Measurements from ENCODE around the gene CTPS2. TPM values are rescaled to one million over a fixed set of nuclear protein-coding genes. Genes with fewer than 3 reads are reported as not detected.

Gene CTPS2
- total RNA-seq, 2 experiments from 2014 or later, result 4.8 to 5.1 TPM

- Mint-ChIP-seq H3K4me1 (no peaks in the 10 kb centered on the region), H3K27me3 (no peaks in the 10 kb centered on the region), H3K4me3 (no peak overlapping the region), H3K27ac (no peak overlapping the region), H3K9me3 (no peaks in the 10 kb centered on the region), H3K36me3 (ENCODE audit: low read depth) (no peaks in the 10 kb centered on the region)
- DNase-seq, result no peak
- ChIA-PET CTCF (interaction anchor here (0.7 kb wide), 1 partner anchor 376 kb away, joined by 4 read pairs; no protein-coding TSS in a partner anchor), POLR2A (no interaction called here)
Measured at GRCh38 chrX:16702700-16703599, 9.5 kb downstream of the CTPS2 start.

- CTCF ChIA-PET, result no interaction called here
- Mint-ChIP-seq H3K36me3 (ENCODE audit: low read depth) (no peaks in the 10 kb centered on the region), H3K27ac (no peak overlapping the region), H3K27me3 (no peaks in the 10 kb centered on the region), H3K9me3 (no peaks in the 10 kb centered on the region), H3K4me1 (no peaks in the 10 kb centered on the region), H3K4me3 (no peak overlapping the region)
- no peak for DNase-seq
- POLR2A ChIA-PET, result no interaction called here
Measured at GRCh38 chrX:16700734-16701133, 11.7 kb downstream of the CTPS2 start.

GRCh38 chrX:16699389-16699788, 13.1 kb downstream of the CTPS2 start:
- no peaks in the 10 kb centered on the region for H3K36me3 Mint-ChIP-seq (ENCODE audit: low read depth)
- H3K4me3 Mint-ChIP-seq, result no peak overlapping the region
- no peaks in the 10 kb centered on the region for H3K4me1 Mint-ChIP-seq
- DNase-seq, result no peak
- H3K27me3 Mint-ChIP-seq, result no peaks in the 10 kb centered on the region
- H3K27ac Mint-ChIP-seq, result no peak overlapping the region
- ChIA-PET CTCF (no interaction called here), POLR2A (no interaction called here)
- no peaks in the 10 kb centered on the region for H3K9me3 Mint-ChIP-seq

DNA sequence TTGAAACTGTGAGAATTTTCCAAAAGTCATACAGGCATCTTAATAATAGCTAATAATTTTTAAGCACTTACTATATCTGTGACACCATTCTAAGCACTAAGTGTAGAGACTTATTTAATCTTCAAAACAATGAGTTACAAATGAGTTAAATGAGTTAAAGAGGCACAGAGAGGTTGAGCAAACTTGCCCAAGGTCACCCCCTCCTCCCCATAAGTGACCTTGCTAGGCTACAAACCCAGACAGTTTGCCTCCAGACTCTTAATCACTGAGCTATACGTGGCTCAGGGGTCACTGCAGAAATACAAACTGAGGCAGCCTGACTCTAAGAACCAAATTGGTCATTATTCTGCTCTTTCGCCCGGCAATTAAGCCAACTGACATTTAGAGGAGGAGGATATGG, 15.5 kb downstream of the CTPS2 start:
- ChIA-PET POLR2A (no interaction called here), CTCF (interaction anchor here (1.4 kb wide), 2 partner anchors 12 to 260 kb away, joined by 4 to 6 read pairs; no protein-coding TSS in a partner anchor)
- Mint-ChIP-seq H3K36me3 (ENCODE audit: low read depth) (no peaks in the 10 kb centered on the region), H3K27me3 (no peaks in the 10 kb centered on the region), H3K4me1 (no peaks in the 10 kb centered on the region), H3K4me3 (no peak overlapping the region), H3K9me3 (no peaks in the 10 kb centered on the region), H3K27ac (no peak overlapping the region)
- DNase-seq, result no peak

DNA sequence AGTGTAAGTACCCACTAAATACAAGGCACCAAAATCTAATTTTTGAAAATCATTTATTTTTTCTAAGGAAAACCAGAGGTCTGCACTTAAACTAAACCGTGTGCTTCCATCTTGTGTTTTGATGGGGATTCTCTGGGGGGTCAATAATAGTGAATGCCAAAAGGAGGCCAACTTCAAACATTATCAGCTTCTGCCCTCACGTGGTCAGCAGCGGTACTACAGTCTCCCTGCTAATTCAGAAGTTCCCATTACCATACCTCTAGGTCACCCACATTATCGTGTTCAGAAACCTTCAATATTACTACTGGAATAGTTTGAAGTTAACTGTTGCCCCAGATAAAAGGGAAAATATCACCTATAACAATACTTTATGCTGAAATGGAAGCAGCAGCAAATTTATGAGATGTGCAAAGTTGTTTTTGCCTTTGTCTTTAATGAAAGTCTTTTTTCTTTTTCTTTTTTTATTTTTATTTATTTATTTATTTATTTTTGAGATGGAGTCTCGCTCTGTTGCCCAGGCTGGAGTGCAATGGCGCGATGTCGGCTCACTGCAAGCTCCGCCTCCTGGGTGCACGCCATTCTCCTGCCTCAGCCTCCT, 17.3 kb downstream of the CTPS2 start:
- H3K27me3 Mint-ChIP-seq, result no peaks in the 10 kb centered on the region
- CTCF ChIA-PET, result interaction anchor here (1.7 kb wide), 1 partner anchor 17 kb away, joined by 5 read pairs; the partner anchor contains the start of gene CTPS2
- no peak overlapping the region for H3K4me3 Mint-ChIP-seq
- H3K9me3 Mint-ChIP-seq, result no peaks in the 10 kb centered on the region
- no peak overlapping the region for H3K27ac Mint-ChIP-seq
- POLR2A ChIA-PET, result no interaction called here
- H3K36me3 Mint-ChIP-seq (ENCODE audit: low read depth), result no peaks in the 10 kb centered on the region
- peak; percentile 60 for DNase-seq
- no peaks in the 10 kb centered on the region for H3K4me1 Mint-ChIP-seq

DNA sequence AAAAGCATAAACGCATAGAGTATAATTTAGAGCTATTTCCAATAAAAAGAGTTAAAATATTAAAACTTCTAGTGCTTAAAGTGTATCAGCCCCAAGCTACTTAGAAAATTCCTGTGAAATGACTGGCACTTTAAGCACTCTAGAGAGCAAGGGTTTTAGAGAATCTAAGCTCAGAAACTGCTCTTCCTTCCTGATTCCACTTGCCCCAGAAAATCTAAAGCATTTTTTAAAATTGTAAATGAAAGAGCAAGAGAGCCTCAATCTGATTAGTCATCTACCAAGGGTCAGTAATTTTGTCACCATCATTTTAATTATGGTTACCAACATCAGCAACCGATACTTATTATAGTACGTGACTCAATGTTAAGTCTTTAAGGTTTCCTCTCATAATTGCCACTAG, 25.0 kb downstream of the CTPS2 start:
- CTCF ChIA-PET, result no interaction called here
- no peak for DNase-seq
- Mint-ChIP-seq H3K9me3 (no peaks in the 10 kb centered on the region), H3K36me3 (ENCODE audit: low read depth) (no peaks in the 10 kb centered on the region), H3K4me3 (no peak overlapping the region), H3K27me3 (no peaks in the 10 kb centered on the region), H3K27ac (no peak overlapping the region), H3K4me1 (no peaks in the 10 kb centered on the region)
- POLR2A ChIA-PET, result no interaction called here

GRCh38 chrX:16683007-16683664, 29.3 kb downstream of the CTPS2 start:
- Mint-ChIP-seq H3K4me1 (no peaks in the 10 kb centered on the region), H3K27ac (no peak overlapping the region), H3K36me3 (ENCODE audit: low read depth) (peaks cover 2% of the 10 kb centered on the region), H3K9me3 (no peaks in the 10 kb centered on the region), H3K27me3 (no peaks in the 10 kb centered on the region), H3K4me3 (no peak overlapping the region)
- ChIA-PET POLR2A (no interaction called here), CTCF (no interaction called here)
- no peak for DNase-seq

DNA sequence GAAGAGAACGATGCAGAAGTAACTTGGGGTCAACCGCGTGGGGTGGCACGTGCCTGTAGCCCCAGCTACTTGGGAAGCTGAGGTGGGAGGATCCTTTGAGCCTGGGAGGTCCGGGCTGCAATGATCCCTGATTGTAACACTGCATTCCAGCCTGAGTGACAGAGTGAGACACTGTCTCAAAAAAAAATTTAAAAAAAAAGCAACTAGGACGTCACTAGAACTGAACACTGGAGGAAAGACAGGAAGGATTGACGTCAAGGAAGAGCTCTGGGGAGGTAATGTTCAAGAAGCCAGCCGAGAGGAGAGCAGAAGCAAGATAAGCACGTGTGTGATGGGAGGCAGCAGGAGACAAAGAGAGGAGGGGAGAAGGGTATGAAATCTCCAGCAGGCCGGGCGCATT, 33.8 kb downstream of the CTPS2 start:
- H3K4me1 Mint-ChIP-seq, result no peaks in the 10 kb centered on the region
- DNase-seq, result no peak
- peaks cover 7% of the 10 kb centered on the region for H3K36me3 Mint-ChIP-seq (ENCODE audit: low read depth)
- POLR2A ChIA-PET, result no interaction called here
- no peak overlapping the region for H3K4me3 Mint-ChIP-seq
- H3K27me3 Mint-ChIP-seq, result no peaks in the 10 kb centered on the region
- CTCF ChIA-PET, result no interaction called here
- H3K27ac Mint-ChIP-seq, result no peak overlapping the region
- no peaks in the 10 kb centered on the region for H3K9me3 Mint-ChIP-seq

- H3K27me3 Mint-ChIP-seq, result no peaks in the 10 kb centered on the region
- no peaks in the 10 kb centered on the region for H3K9me3 Mint-ChIP-seq
- peak; percentile 23 for DNase-seq
- POLR2A ChIA-PET, result no interaction called here
- H3K36me3 Mint-ChIP-seq (ENCODE audit: low read depth), result no peaks in the 10 kb centered on the region
- H3K27ac Mint-ChIP-seq, result no peak overlapping the region
- H3K4me1 Mint-ChIP-seq, result no peaks in the 10 kb centered on the region
- CTCF ChIA-PET, result interaction anchor here (0.7 to 2.9 kb wide), 4 partner anchors 211 to 318 kb away, joined by 3 to 11 read pairs (median 5); no protein-coding TSS in a partner anchor
- no peak overlapping the region for H3K4me3 Mint-ChIP-seq
Measured at GRCh38 chrX:16671005-16671404, 41.5 kb downstream of the CTPS2 start.

GRCh38 chrX:16666541-16666940, 45.9 kb downstream of the CTPS2 start:
- ChIA-PET CTCF (no interaction called here), POLR2A (no interaction called here)
- Mint-ChIP-seq H3K27ac (no peak overlapping the region), H3K4me1 (no peaks in the 10 kb centered on the region), H3K4me3 (no peak overlapping the region), H3K9me3 (no peaks in the 10 kb centered on the region), H3K27me3 (no peaks in the 10 kb centered on the region), H3K36me3 (ENCODE audit: low read depth) (no peaks in the 10 kb centered on the region)
- no peak for DNase-seq

DNA sequence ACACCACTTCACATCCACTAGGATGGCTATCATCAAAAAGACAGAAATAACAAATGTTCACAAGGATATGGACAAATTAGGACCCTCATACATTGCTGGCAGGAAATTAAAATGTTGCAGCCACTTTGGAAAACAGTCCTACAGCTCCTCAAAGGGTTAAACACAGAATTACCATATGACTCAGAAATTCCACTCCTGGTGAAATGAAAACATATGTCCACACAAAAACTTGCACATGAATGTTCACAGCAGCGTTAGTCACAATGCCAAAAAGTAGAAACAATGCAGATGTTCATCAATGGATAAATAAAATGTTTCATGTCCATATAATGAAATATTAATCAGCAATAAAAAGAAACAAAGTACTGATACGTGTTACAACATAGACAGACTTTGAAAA, 47.4 kb downstream of the CTPS2 start:
- ChIA-PET POLR2A (no interaction called here), CTCF (interaction anchor here (1.2 kb wide), 1 partner anchor 229 kb away, joined by 4 read pairs; no protein-coding TSS in a partner anchor)
- Mint-ChIP-seq H3K36me3 (ENCODE audit: low read depth) (no peaks in the 10 kb centered on the region), H3K9me3 (no peaks in the 10 kb centered on the region), H3K27me3 (no peaks in the 10 kb centered on the region), H3K27ac (no peak overlapping the region), H3K4me3 (no peak overlapping the region), H3K4me1 (no peaks in the 10 kb centered on the region)
- no peak for DNase-seq

- Mint-ChIP-seq H3K4me1 (no peaks in the 10 kb centered on the region), H3K9me3 (no peaks in the 10 kb centered on the region), H3K4me3 (no peak overlapping the region), H3K27me3 (no peaks in the 10 kb centered on the region), H3K36me3 (ENCODE audit: low read depth) (no peaks in the 10 kb centered on the region), H3K27ac (no peak overlapping the region)
- DNase-seq, result no peak
- POLR2A ChIA-PET, result no interaction called here
- CTCF ChIA-PET, result interaction anchor here (1.2 kb wide), 1 partner anchor 228 kb away, joined by 4 read pairs; no protein-coding TSS in a partner anchor
Measured at GRCh38 chrX:16664626-16665025, 47.8 kb downstream of the CTPS2 start.

DNA sequence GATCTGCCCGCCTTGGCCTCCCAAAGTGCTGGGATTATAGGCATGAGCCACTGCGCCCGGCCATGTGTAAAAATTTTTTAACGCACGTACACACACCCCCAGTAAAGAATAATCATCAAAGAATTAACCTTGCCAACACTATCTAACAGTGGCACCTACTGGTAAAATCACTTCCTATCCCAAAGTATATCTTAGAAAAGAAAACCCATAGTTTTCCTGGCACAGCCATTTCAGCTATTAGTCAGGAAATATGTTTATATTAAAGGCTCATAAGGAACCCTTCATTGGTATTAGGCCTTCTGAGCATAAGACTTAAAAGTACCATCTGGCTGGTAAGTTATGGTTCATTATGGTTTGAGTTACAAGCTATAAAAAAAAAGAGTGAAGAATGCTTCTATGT, 48.4 kb downstream of the CTPS2 start:
- DNase-seq, result no peak
- H3K4me3 Mint-ChIP-seq, result no peak overlapping the region
- no peaks in the 10 kb centered on the region for H3K36me3 Mint-ChIP-seq (ENCODE audit: low read depth)
- ChIA-PET CTCF (interaction anchor here (1.2 kb wide), 1 partner anchor 228 kb away, joined by 4 read pairs; no protein-coding TSS in a partner anchor), POLR2A (no interaction called here)
- no peaks in the 10 kb centered on the region for H3K9me3 Mint-ChIP-seq
- no peak overlapping the region for H3K27ac Mint-ChIP-seq
- no peaks in the 10 kb centered on the region for H3K4me1 Mint-ChIP-seq
- H3K27me3 Mint-ChIP-seq, result no peaks in the 10 kb centered on the region
